GM19324 (cell line): Measurements from ENCODE around the gene ESD.
"Not testable (repeated sequence)": the region's sequence is repeated elsewhere in the genome, so short reads cannot be mapped to it uniquely, and the experiment has no call there.

Experiments
- ATAC-seq: cut with Tn5 transposase; IDR thresholded peaks from one replicate; pipeline ENCODE4 v1.9.1; 2021; ENCODE audit warnings: mild to moderate bottlenecking, moderate library complexity; ENCODE audit not compliant: unreplicated experiment, low FRiP score

ESD gene

GRCh38 chr13:46796129-46796514 is 839 bp downstream of the ESD start:
- ATAC-seq, result no peak

DNA sequence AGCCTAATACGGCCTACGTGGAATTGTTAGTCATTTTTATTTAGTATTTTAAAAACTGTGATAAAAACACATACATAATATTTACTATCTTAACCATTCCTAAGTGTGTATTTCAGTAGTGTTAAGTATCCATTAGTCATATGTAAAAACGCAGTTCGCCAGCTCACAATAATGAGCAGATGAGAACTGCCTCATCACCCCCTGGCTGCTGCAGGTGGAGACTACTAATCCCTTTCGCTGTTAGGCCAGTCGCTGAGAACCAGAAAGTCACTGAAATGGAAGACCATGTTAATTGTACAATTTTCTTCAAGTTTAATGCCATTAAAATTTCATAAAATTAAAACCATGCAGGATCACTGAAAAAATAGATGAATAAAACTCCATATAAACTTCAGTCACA is 1.6 kb downstream of the ESD start:
- ATAC-seq, result no peak

GRCh38 chr13:46783504-46783903 is 13.5 kb downstream of the ESD start:
- ATAC-seq, result no peak

DNA sequence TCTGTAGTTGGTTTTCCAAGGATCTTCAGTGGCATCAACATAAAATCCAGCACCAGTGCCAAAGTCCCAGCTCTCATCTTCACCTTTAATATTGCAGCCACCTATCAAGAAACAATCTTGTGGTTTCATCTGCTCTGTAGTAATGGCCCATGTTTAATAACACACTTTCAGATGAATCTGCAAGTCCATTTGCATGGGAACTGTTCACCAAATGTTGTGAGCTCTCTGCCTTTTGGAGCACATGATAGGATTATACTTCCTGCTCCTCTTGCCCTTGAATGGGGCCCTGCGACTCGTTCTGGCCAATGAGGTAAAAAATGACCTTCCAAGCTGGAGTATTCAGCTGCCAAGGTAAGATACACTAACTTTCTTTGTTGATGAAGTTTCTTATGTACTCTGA is 14.3 kb downstream of the ESD start:
- no peak for ATAC-seq

DNA sequence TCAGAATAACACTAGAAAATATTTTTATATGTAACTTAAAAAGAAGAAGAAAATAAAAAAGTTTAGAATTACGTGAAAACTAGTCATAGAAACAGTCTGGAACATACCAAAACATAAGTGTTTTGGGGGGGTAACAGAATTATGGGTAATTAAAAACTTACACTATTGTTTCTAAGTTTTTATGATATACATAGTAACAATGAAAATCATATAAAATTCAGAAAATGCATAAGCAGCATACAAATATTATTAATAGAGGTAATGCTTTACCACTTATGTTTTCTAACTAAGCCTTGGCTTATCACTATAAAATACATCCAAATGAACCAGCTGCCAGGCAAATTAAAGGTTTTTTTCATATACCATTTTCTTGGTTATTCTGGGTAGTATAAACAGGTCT is 14.9 kb downstream of the ESD start:
- no peak for ATAC-seq

GRCh38 chr13:46778890-46779289 is 18.1 kb downstream of the ESD start:
- no peak for ATAC-seq

GRCh38 chr13:46778095-46778494 is 18.9 kb downstream of the ESD start:
- no peak for ATAC-seq

DNA sequence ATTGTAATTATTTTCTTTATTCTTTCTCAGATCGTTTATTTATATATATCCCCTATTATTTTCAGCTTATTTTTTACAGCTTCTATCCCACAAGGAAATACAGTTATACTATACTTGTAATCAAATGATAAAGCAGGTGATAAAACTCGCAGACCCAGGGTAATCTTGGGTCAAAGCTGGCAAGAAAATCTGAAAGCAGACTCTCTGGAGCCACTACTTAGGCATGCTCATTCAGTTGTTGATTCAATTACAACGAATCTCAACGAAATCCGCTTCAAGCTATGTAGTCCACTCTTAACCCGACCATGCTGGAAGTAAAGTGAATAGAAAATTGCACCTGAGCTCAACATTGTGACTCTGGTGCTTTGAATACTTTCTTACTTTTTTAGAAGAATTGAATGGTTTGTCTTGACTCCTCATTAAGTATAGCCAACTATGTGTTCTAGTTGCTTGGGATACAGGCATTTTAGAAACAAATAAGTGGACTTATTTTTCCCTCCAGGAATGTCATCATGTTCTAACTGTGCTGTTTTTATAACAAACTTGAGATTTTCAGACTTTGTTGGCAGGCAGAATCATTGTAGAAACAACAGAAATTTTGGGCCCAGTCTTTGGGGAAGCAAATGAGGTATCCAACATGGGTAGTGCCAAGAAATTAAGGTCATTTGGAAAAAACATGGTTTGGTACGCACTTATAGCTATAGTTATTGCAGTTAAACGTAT is 21.4 kb downstream of the ESD start:
- no peak for ATAC-seq

- ATAC-seq, result no peak
Measured at GRCh38 chr13:46773541-46773940, 23.4 kb downstream of the ESD start.

DNA sequence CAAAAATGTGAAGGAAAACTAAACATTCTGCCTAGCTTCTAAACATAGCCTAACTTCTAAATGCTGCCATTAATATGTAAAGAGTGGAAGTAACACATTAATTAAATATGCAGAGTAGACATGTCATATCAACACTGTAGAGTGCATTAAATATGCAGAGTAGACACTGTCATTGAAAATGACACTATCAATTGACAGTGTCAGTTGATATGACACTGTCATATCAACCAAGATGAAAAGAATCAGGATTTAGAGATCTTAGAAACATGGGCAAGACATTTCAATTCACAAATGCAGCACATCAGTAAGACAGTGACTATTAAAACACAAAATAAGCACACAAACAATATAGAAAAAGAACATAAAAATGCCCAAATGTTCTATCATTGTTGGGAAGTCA is 25.3 kb downstream of the ESD start:
- no peak for ATAC-seq

DNA sequence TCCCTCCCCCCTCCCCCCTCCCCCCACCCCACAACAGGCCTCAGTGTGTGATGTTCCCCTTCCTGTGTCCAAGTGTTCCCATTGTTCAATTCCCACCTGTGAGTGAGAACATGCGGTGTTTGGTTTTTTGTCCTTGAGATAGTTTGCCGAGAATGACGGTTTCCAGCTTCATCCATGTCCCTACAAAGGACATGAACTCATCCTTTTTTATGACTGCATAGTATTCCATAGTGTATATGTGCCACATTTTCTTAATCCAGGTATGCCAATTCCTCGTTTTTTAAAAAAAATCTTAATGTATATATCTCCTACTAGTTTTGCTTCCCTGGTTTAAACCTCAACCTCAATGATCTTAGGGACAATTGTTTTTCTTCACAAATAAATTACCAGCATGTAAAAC is 27.0 kb downstream of the ESD start:
- not testable (repeated sequence) for ATAC-seq

GRCh38 chr13:46761866-46762265 is 35.1 kb downstream of the ESD start:
- ATAC-seq, result no peak

DNA sequence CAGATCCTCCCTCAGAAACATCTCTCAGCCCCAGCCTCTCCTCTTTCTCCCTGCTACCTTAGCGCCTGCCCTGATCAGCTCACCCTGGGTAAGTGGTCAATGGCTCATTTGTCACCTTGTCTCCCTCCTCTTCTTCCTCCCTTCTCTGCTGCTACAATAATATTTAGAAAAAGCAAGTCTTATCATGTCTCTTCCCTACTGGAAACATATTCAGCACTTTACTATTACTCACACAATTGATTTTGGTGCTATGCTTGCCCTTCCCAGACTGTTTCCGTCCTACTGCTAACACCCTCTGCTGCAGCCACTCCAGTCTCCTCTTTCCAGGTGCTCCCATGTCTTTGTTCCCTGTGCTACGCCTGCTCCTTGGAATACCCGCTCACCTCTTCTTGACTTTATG is 35.8 kb downstream of the ESD start:
- ATAC-seq, result no peak

- ATAC-seq, result no peak
Measured at GRCh38 chr13:46759846-46760245, 37.1 kb downstream of the ESD start.

- no peak for ATAC-seq
Measured at GRCh38 chr13:46757640-46758039, 39.3 kb downstream of the ESD start.

- no peak for ATAC-seq
Measured at GRCh38 chr13:46756977-46757376, 40.0 kb downstream of the ESD start.

- ATAC-seq, result not testable (repeated sequence)
Measured at GRCh38 chr13:46755508-46755907, 41.5 kb downstream of the ESD start.

GRCh38 chr13:46754812-46755211 is 42.1 kb downstream of the ESD start:
- ATAC-seq, result no peak

DNA sequence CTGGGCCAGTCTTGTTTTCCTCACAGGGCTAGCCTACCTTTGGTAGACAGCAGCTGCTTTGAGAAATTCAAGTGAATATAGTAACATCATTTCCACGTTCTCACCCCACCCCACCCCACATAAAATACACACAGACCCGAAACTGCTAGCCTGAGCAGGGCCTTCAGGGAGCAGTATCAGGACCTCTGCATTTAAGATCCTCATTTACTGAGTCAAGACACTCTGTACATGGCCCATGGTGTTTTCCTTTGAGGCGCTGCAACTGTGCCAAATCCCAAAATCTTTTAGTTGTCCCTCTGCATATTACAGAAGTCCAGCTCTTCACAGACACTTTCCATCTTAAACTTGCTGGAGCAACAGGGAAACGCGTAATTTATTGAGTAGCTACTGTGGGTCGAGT is 43.0 kb downstream of the ESD start:
- ATAC-seq, result no peak

DNA sequence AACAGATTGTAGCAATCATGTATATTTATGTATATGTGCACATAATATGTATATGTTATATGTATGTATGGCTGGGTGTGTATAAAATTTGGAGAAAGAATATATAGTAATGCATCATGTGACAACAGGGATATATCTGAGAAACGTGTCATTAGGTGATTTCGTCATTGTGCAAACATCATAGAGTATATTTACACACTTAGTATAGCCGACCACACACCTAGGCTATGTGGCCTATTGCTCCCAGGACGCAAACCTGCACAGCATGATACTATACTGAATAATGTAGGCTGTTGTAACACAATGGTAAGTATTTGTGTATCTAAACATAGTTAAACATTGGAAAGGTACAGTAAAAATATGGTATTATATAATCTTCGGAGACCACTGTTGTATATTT is 43.8 kb downstream of the ESD start:
- ATAC-seq, result no peak

GRCh38 chr13:46751811-46752635 is 44.9 kb downstream of the ESD start:
- ATAC-seq, result peak; percentile 69

- no peak for ATAC-seq
Measured at GRCh38 chr13:46749951-46750350, 47.0 kb downstream of the ESD start.
